Measurements from ENCODE around the gene LEMD1. TPM values are rescaled to one million over a fixed set of nuclear protein-coding genes. Genes with fewer than 3 reads are reported as not detected.

The LEMD1 gene
- total RNA-seq, 1 experiment from 2014 or later, result not detected

- CTCF ChIA-PET, result no interaction called here
- DNase-seq (ENCODE audit: low read depth, low spot score), result no peak
- POLR2A ChIA-PET, result no interaction called here
- H3K4me1 ChIP-seq (ENCODE audit: control insufficient read depth, insufficient read depth, low read length), result no peaks in the 10 kb centered on the region
- H3K27ac ChIP-seq (ENCODE audit: low read length), result no peak overlapping the region
- intact Hi-C loops (cut with micrococcal nuclease; ENCODE audit: unreplicated experiment), result no loop called here
- no peaks in the 10 kb centered on the region for H3K36me3 ChIP-seq (ENCODE audit: control insufficient read depth, insufficient read depth, low read length)
- in situ Hi-C loops (cut with HindIII; ENCODE audit: low pct_unique_long_range_greater_than_20kb, low sequenced_read_pairs), result no loop called here
- no TSS peak for BruUV-seq (replicated peaks)
- no peak for ATAC-seq
- H3K9me3 ChIP-seq (ENCODE audit: control insufficient read depth, insufficient read depth, low read depth, low read length), result no peaks in the 10 kb centered on the region
- H3K27me3 ChIP-seq (ENCODE audit: control insufficient read depth, insufficient read depth, low read length), result peaks cover 10% of the 10 kb centered on the region
- TF ChIP-seq REST (IDR thresholded peaks at IDR 0.05; ENCODE audit: insufficient read depth in 1 of 2, low read depth in 2 of 2, low read length in 1 of 2) (no peak), CTCF (IDR thresholded peaks at IDR 0.05) (no peak)
- H3K4me3 ChIP-seq (ENCODE audit: low read depth in 2 of 2, low read length in 2 of 2), result no peak overlapping the region
Measured at GRCh38 chr1:205342986-205343385, 78.9 kb downstream of the LEMD1 start.

GRCh38 chr1:205340676-205341075 is 81.2 kb downstream of the LEMD1 start:
- ChIA-PET CTCF (no interaction called here), POLR2A (interaction anchor here (0.7 kb wide), 1 partner anchor 12 kb away, joined by 3 read pairs; no protein-coding TSS in a partner anchor)
- no TSS peak for BruUV-seq (replicated peaks)
- no peak for ATAC-seq
- Histone ChIP-seq H3K36me3 (ENCODE audit: control insufficient read depth, insufficient read depth, low read length) (no peaks in the 10 kb centered on the region), H3K27me3 (ENCODE audit: control insufficient read depth, insufficient read depth, low read length) (peaks cover 8% of the 10 kb centered on the region), H3K27ac (ENCODE audit: low read length) (no peak overlapping the region), H3K4me3 (ENCODE audit: low read depth in 2 of 2, low read length in 2 of 2) (no peak overlapping the region), H3K9me3 (ENCODE audit: control insufficient read depth, insufficient read depth, low read depth, low read length) (no peaks in the 10 kb centered on the region), H3K4me1 (ENCODE audit: control insufficient read depth, insufficient read depth, low read length) (0 out of 2 replicates have a peak, but pooled peaks cover 2% of the 10 kb centered on the region)
- intact Hi-C loops (cut with micrococcal nuclease; ENCODE audit: unreplicated experiment) (no loop called here), in situ Hi-C loops (cut with HindIII; ENCODE audit: low pct_unique_long_range_greater_than_20kb, low sequenced_read_pairs) (no loop called here)
- no peak for DNase-seq (ENCODE audit: low read depth, low spot score)
- no peak for TF ChIP-seq TCF7L2 (IDR thresholded peaks at IDR 0.05; ENCODE audit: low read depth, low read length)
- no peak for TF ChIP-seq POLR2AphosphoS5 (IDR thresholded peaks at IDR 0.05; ENCODE audit: low read depth, low read length)
- no peak for TF ChIP-seq SIN3A (IDR thresholded peaks at IDR 0.05; ENCODE audit: borderline replicate concordance, insufficient read depth, low read depth, low read length)
- TF ChIP-seq REST (IDR thresholded peaks at IDR 0.05; ENCODE audit: insufficient read depth in 1 of 2, low read depth in 2 of 2, low read length in 1 of 2), result no peak
